ENCODE measurements around the gene LRP5. TPM values are rescaled to one million over a fixed set of nuclear protein-coding genes. Genes with fewer than 3 reads are reported as not detected.

Gene LRP5
- total RNA-seq, 1 donor from 2014 or later = 29.5 TPM

- intact Hi-C loops (cut with micrococcal nuclease) = no loop called here
These were observed 52.2 kb downstream of the LRP5 start for GRCh38 chr11:68364581-68364980.

- intact Hi-C loops (cut with micrococcal nuclease) = no loop called here
These were observed 53.6 kb downstream of the LRP5 start for GRCh38 chr11:68365943-68366435.

- intact Hi-C loops (cut with micrococcal nuclease) = no loop called here
These were observed 54.9 kb downstream of the LRP5 start for GRCh38 chr11:68367252-68367651.

- intact Hi-C loops (cut with micrococcal nuclease) = no loop called here
These were observed 57.4 kb downstream of the LRP5 start for GRCh38 chr11:68369756-68370155.

- intact Hi-C loops (cut with micrococcal nuclease) = no loop called here
These were observed 58.1 kb downstream of the LRP5 start for GRCh38 chr11:68370211-68371111.

- intact Hi-C loops (cut with micrococcal nuclease) = no loop called here
These were observed 59.0 kb downstream of the LRP5 start for GRCh38 chr11:68371171-68372041.

GRCh38 chr11:68372114-68372513 lies 59.7 kb downstream of the LRP5 start:
- intact Hi-C loops (cut with micrococcal nuclease) = no loop called here

- intact Hi-C loops (cut with micrococcal nuclease) = no loop called here
These were observed 60.2 kb downstream of the LRP5 start for GRCh38 chr11:68372625-68373024.

GRCh38 chr11:68373189-68373814 lies 60.9 kb downstream of the LRP5 start:
- intact Hi-C loops (cut with micrococcal nuclease) = no loop called here

GRCh38 chr11:68373815-68374501 lies 61.6 kb downstream of the LRP5 start:
- intact Hi-C loops (cut with micrococcal nuclease) = no loop called here

- intact Hi-C loops (cut with micrococcal nuclease) = no loop called here
These were observed 62.1 kb downstream of the LRP5 start for GRCh38 chr11:68374531-68374930.

- intact Hi-C loops (cut with micrococcal nuclease) = no loop called here
These were observed 62.9 kb downstream of the LRP5 start for GRCh38 chr11:68375337-68375736.

GRCh38 chr11:68375766-68376165 lies 63.4 kb downstream of the LRP5 start:
- intact Hi-C loops (cut with micrococcal nuclease) = no loop called here

- intact Hi-C loops (cut with micrococcal nuclease) = no loop called here
These were observed 65.0 kb downstream of the LRP5 start for GRCh38 chr11:68377389-68377795.

GRCh38 chr11:68379206-68379605 lies 66.8 kb downstream of the LRP5 start:
- intact Hi-C loops (cut with micrococcal nuclease) = no loop called here

GRCh38 chr11:68380786-68381622 lies 68.6 kb downstream of the LRP5 start:
- intact Hi-C loops (cut with micrococcal nuclease) = loop anchor here (5.0 kb wide), 3 partner anchors 39 to 84 kb away; partner anchors contain the start of gene LRP5

GRCh38 chr11:68381716-68382115 lies 69.3 kb downstream of the LRP5 start:
- intact Hi-C loops (cut with micrococcal nuclease) = loop anchor here (5.0 kb wide), 3 partner anchors 39 to 84 kb away; partner anchors contain the start of gene LRP5

GRCh38 chr11:68382358-68382998 lies 70.1 kb downstream of the LRP5 start:
- intact Hi-C loops (cut with micrococcal nuclease) = loop anchor here (5.0 kb wide), 3 partner anchors 40 to 85 kb away; partner anchors contain the start of gene LRP5

GRCh38 chr11:68383976-68384501 lies 71.6 kb downstream of the LRP5 start:
- intact Hi-C loops (cut with micrococcal nuclease) = loop anchor here (1.0 to 5.0 kb wide), 4 partner anchors 42 to 127 kb away; partner anchors contain the start of gene LRP5
